Activated CD4-positive, alpha-beta memory T cell treated with anti-CD3 and anti-CD28 coated beads for 36 hours (primary cell): ENCODE results near the gene DOCK2. TPM values are rescaled to one million over a fixed set of nuclear protein-coding genes. Genes with fewer than 3 reads are reported as not detected.

Experiments
- CTCF ChIA-PET: fragments of 350-600 bp; sonication (Branson Sonifier 250); formaldehyde crosslinking; loops from one replicate; lab custom pipeline; 2021; ENCODE audit warnings: antibody characterized with exemption, inconsistent platforms; lab: Charles Lee
- POLR2A ChIA-PET: fragments of 350-600 bp; sonication (Branson Sonifier 250); formaldehyde crosslinking; loops from one replicate; lab custom pipeline; 2021; ENCODE audit warnings: antibody characterized with exemption; lab: Charles Lee
- DNase-seq: peaks from one replicate; pipeline ENCODE4 v3.0.0-alpha.2; 2020
- H3K27ac Mint-ChIP-seq: one replicate; pipeline ENCODE4 v1.8.0; 2021; ENCODE audit warnings: mixed read lengths
- H3K27me3 Mint-ChIP-seq: one replicate; pipeline ENCODE4 v1.8.0; 2021; ENCODE audit warnings: mixed read lengths
- H3K36me3 Mint-ChIP-seq: one replicate; pipeline ENCODE4 v1.8.0; 2021; ENCODE audit warnings: mixed read lengths
- H3K4me1 Mint-ChIP-seq: one replicate; pipeline ENCODE4 v1.8.0; 2021; ENCODE audit warnings: low read depth, mixed read lengths
- H3K4me3 Mint-ChIP-seq: one replicate; pipeline ENCODE4 v1.8.0; 2021; ENCODE audit warnings: mild to moderate bottlenecking, mixed read lengths
- H3K9me3 Mint-ChIP-seq: one replicate; pipeline ENCODE4 v1.8.0; 2021; ENCODE audit warnings: mixed read lengths
- intact Hi-C: fragments of 100-400 bp; cut with micrococcal nuclease; formaldehyde crosslinking; loops from one replicate; pipeline ENCODE4 v1.15.1; 2023
- total RNA-seq, 2 experiments: library from RNA; stranded (reverse); gene quantifications; one replicate each; pipeline ENCODE4 v1.2.3, GENCODE V29; 2021

The DOCK2 gene
- total RNA-seq, 2 experiments from 2014 or later = 191 to 205 TPM

- POLR2A ChIA-PET = no interaction called here
- intact Hi-C loops = loop anchor here (10.0 kb wide), 1 partner anchor 527 kb away; no protein-coding TSS in a partner anchor
- CTCF ChIA-PET = no interaction called here
- Mint-ChIP-seq H3K27me3 (peaks cover 2% of the 10 kb centered on the region), H3K4me1 (no peaks in the 10 kb centered on the region), H3K36me3 (no peaks in the 10 kb centered on the region), H3K27ac (no peak overlapping the region), H3K9me3 (no peaks in the 10 kb centered on the region), H3K4me3 (no peak overlapping the region)
- no peak for DNase-seq
These were observed 470.6 kb downstream of the DOCK2 start for GRCh38 chr5:170107674-170108073.

GRCh38 chr5:170108266-170108785, 471.3 kb downstream of the DOCK2 start:
- ChIA-PET POLR2A (no interaction called here), CTCF (no interaction called here)
- Mint-ChIP-seq H3K4me3 (no peak overlapping the region), H3K27ac (no peak overlapping the region), H3K36me3 (no peaks in the 10 kb centered on the region), H3K9me3 (no peaks in the 10 kb centered on the region), H3K4me1 (no peaks in the 10 kb centered on the region), H3K27me3 (peaks cover 2% of the 10 kb centered on the region)
- no peak for DNase-seq
- intact Hi-C loops = loop anchor here (10.0 kb wide), 1 partner anchor 526 kb away; no protein-coding TSS in a partner anchor

GRCh38 chr5:170109059-170110031, 472.3 kb downstream of the DOCK2 start:
- Mint-ChIP-seq H3K27me3 (peaks cover 2% of the 10 kb centered on the region), H3K9me3 (no peaks in the 10 kb centered on the region), H3K4me1 (no peaks in the 10 kb centered on the region), H3K4me3 (no peak overlapping the region), H3K27ac (no peak overlapping the region), H3K36me3 (no peaks in the 10 kb centered on the region)
- intact Hi-C loops = loop anchor here (10.0 kb wide), 1 partner anchor 525 kb away; no protein-coding TSS in a partner anchor
- CTCF ChIA-PET = interaction anchor here (0.7 kb wide), 1 partner anchor 522 kb away, joined by 3 read pairs; no protein-coding TSS in a partner anchor
- no peak for DNase-seq
- POLR2A ChIA-PET = no interaction called here

- H3K27ac Mint-ChIP-seq = no peak overlapping the region
- DNase-seq = no peak
- no peaks in the 10 kb centered on the region for H3K36me3 Mint-ChIP-seq
- CTCF ChIA-PET = no interaction called here
- H3K4me3 Mint-ChIP-seq = no peak overlapping the region
- peaks cover 2% of the 10 kb centered on the region for H3K27me3 Mint-ChIP-seq
- no peaks in the 10 kb centered on the region for H3K4me1 Mint-ChIP-seq
- H3K9me3 Mint-ChIP-seq = no peaks in the 10 kb centered on the region
- POLR2A ChIA-PET = no interaction called here
- intact Hi-C loops = no loop called here
These were observed 473.5 kb downstream of the DOCK2 start for GRCh38 chr5:170110403-170111087.

GRCh38 chr5:170111088-170111785, 474.2 kb downstream of the DOCK2 start:
- intact Hi-C loops = no loop called here
- no peaks in the 10 kb centered on the region for H3K36me3 Mint-ChIP-seq
- H3K27ac Mint-ChIP-seq = no peak overlapping the region
- POLR2A ChIA-PET = no interaction called here
- no peaks in the 10 kb centered on the region for H3K9me3 Mint-ChIP-seq
- H3K27me3 Mint-ChIP-seq = peaks cover 2% of the 10 kb centered on the region
- CTCF ChIA-PET = no interaction called here
- no peak overlapping the region for H3K4me3 Mint-ChIP-seq
- no peaks in the 10 kb centered on the region for H3K4me1 Mint-ChIP-seq
- no peak for DNase-seq

GRCh38 chr5:170112876-170113521, 475.9 kb downstream of the DOCK2 start:
- intact Hi-C loops = no loop called here
- ChIA-PET CTCF (no interaction called here), POLR2A (no interaction called here)
- no peak overlapping the region for H3K4me3 Mint-ChIP-seq
- no peaks in the 10 kb centered on the region for H3K36me3 Mint-ChIP-seq
- H3K27me3 Mint-ChIP-seq = no peaks in the 10 kb centered on the region
- no peak overlapping the region for H3K27ac Mint-ChIP-seq
- DNase-seq = no peak
- no peaks in the 10 kb centered on the region for H3K4me1 Mint-ChIP-seq
- H3K9me3 Mint-ChIP-seq = no peaks in the 10 kb centered on the region

- ChIA-PET POLR2A (no interaction called here), CTCF (no interaction called here)
- intact Hi-C loops = no loop called here
- H3K4me3 Mint-ChIP-seq = no peak overlapping the region
- no peaks in the 10 kb centered on the region for H3K36me3 Mint-ChIP-seq
- no peak for DNase-seq
- no peaks in the 10 kb centered on the region for H3K27me3 Mint-ChIP-seq
- no peaks in the 10 kb centered on the region for H3K9me3 Mint-ChIP-seq
- H3K4me1 Mint-ChIP-seq = no peaks in the 10 kb centered on the region
- H3K27ac Mint-ChIP-seq = no peak overlapping the region
These were observed 476.4 kb downstream of the DOCK2 start for GRCh38 chr5:170113522-170113900.

GRCh38 chr5:170114271-170114670, 477.2 kb downstream of the DOCK2 start:
- intact Hi-C loops = no loop called here
- ChIA-PET CTCF (no interaction called here), POLR2A (no interaction called here)
- Mint-ChIP-seq H3K4me3 (no peak overlapping the region), H3K27ac (no peak overlapping the region), H3K9me3 (no peaks in the 10 kb centered on the region), H3K27me3 (peaks cover 2% of the 10 kb centered on the region), H3K36me3 (no peaks in the 10 kb centered on the region), H3K4me1 (no peaks in the 10 kb centered on the region)
- DNase-seq = no peak

- CTCF ChIA-PET = no interaction called here
- intact Hi-C loops = no loop called here
- no peaks in the 10 kb centered on the region for H3K9me3 Mint-ChIP-seq
- no peaks in the 10 kb centered on the region for H3K4me1 Mint-ChIP-seq
- no peak overlapping the region for H3K27ac Mint-ChIP-seq
- no peaks in the 10 kb centered on the region for H3K36me3 Mint-ChIP-seq
- no peak for DNase-seq
- peaks cover 3% of the 10 kb centered on the region for H3K27me3 Mint-ChIP-seq
- no peak overlapping the region for H3K4me3 Mint-ChIP-seq
- POLR2A ChIA-PET = no interaction called here
These were observed 478.9 kb downstream of the DOCK2 start for GRCh38 chr5:170115925-170116324.

- Mint-ChIP-seq H3K36me3 (no peaks in the 10 kb centered on the region), H3K27ac (no peak overlapping the region), H3K27me3 (peaks cover 8% of the 10 kb centered on the region), H3K4me1 (no peaks in the 10 kb centered on the region), H3K9me3 (no peaks in the 10 kb centered on the region), H3K4me3 (no peak overlapping the region)
- ChIA-PET POLR2A (no interaction called here), CTCF (no interaction called here)
- intact Hi-C loops = no loop called here
- no peak for DNase-seq
These were observed 480.7 kb downstream of the DOCK2 start for GRCh38 chr5:170117736-170118135.

GRCh38 chr5:170120576-170120975, 483.5 kb downstream of the DOCK2 start:
- no peaks in the 10 kb centered on the region for H3K36me3 Mint-ChIP-seq
- CTCF ChIA-PET = no interaction called here
- no peak overlapping the region for H3K4me3 Mint-ChIP-seq
- no peaks in the 10 kb centered on the region for H3K4me1 Mint-ChIP-seq
- intact Hi-C loops = no loop called here
- POLR2A ChIA-PET = no interaction called here
- no peak for DNase-seq
- no peak overlapping the region for H3K27ac Mint-ChIP-seq
- peaks cover 8% of the 10 kb centered on the region for H3K27me3 Mint-ChIP-seq
- H3K9me3 Mint-ChIP-seq = peaks cover 3% of the 10 kb centered on the region
